ENCODE data around the gene BSCL2. TPM values are rescaled to one million over a fixed set of nuclear protein-coding genes. Genes with fewer than 3 reads are reported as not detected.
"Not testable (repeated sequence)": the region's sequence is repeated elsewhere in the genome, so short reads cannot be mapped to it uniquely, and the experiment has no call there.

The BSCL2 gene
- polyA plus RNA-seq, 3 donors, result 60.1 to 70.8 (median 63.0) TPM

GRCh38 chr11:62705880-62706849 lies 1.1 kb downstream of the BSCL2 start:
- DNase-seq (ENCODE audit: extremely low read depth in 1 of 11, low read depth in 9 of 11, low spot score in 4 of 11), result peak in 10 of 11 donors; percentile 79 to 92 (median 90)

GRCh38 chr11:62705413-62705812 lies 1.8 kb downstream of the BSCL2 start:
- no peak for DNase-seq (ENCODE audit: extremely low read depth in 1 of 11, low read depth in 9 of 11, low spot score in 4 of 11)

GRCh38 chr11:62703921-62704320 lies 3.3 kb downstream of the BSCL2 start:
- not testable (repeated sequence) for DNase-seq (ENCODE audit: extremely low read depth in 1 of 11, low read depth in 9 of 11, low spot score in 4 of 11)

- DNase-seq (ENCODE audit: extremely low read depth in 1 of 11, low read depth in 9 of 11, low spot score in 4 of 11), result no peak
These were observed 5.0 kb downstream of the BSCL2 start for GRCh38 chr11:62702246-62702645.

- no peak for DNase-seq (ENCODE audit: extremely low read depth in 1 of 11, low read depth in 9 of 11, low spot score in 4 of 11)
These were observed 12.6 kb downstream of the BSCL2 start for GRCh38 chr11:62694455-62695167.

- not testable (repeated sequence) for DNase-seq (ENCODE audit: extremely low read depth in 1 of 11, low read depth in 9 of 11, low spot score in 4 of 11)
These were observed 13.6 kb downstream of the BSCL2 start for GRCh38 chr11:62693624-62694023.

- no peak for DNase-seq (ENCODE audit: extremely low read depth in 1 of 11, low read depth in 9 of 11, low spot score in 4 of 11)
These were observed 17.6 kb downstream of the BSCL2 start, which contains the start of gene LRRN4CL for GRCh38 chr11:62689421-62690183. LRRN4CL (minus strand) TSS chr11:62689530; CDS start chr11:62688508, 1,022 bp downstream.

- no peak for DNase-seq (ENCODE audit: extremely low read depth in 1 of 11, low read depth in 9 of 11, low spot score in 4 of 11)
These were observed 18.7 kb downstream of the BSCL2 start for GRCh38 chr11:62688491-62688890.

- DNase-seq (ENCODE audit: extremely low read depth in 1 of 11, low read depth in 9 of 11, low spot score in 4 of 11), result no peak
These were observed 19.5 kb downstream of the BSCL2 start for GRCh38 chr11:62687508-62688396.

- DNase-seq (ENCODE audit: extremely low read depth in 1 of 11, low read depth in 9 of 11, low spot score in 4 of 11), result no peak
These were observed 24.7 kb downstream of the BSCL2 start for GRCh38 chr11:62682518-62682917.

GRCh38 chr11:62680825-62681240 lies 26.4 kb downstream of the BSCL2 start:
- DNase-seq (ENCODE audit: extremely low read depth in 1 of 11, low read depth in 9 of 11, low spot score in 4 of 11), result no peak

GRCh38 chr11:62678770-62679696 lies 28.2 kb downstream of the BSCL2 start, which contains the start of gene UBXN1:
UBXN1 (minus strand) TSS chr11:62679073; CDS start chr11:62678923, 150 bp downstream.
- DNase-seq (ENCODE audit: extremely low read depth in 1 of 11, low read depth in 9 of 11, low spot score in 4 of 11), result peak in 8 of 11 donors; percentile 75 to 85 (median 80)

GRCh38 chr11:62678433-62678769 lies 28.8 kb downstream of the BSCL2 start:
- no peak for DNase-seq (ENCODE audit: extremely low read depth in 1 of 11, low read depth in 9 of 11, low spot score in 4 of 11)

- no peak for DNase-seq (ENCODE audit: extremely low read depth in 1 of 11, low read depth in 9 of 11, low spot score in 4 of 11)
These were observed 29.5 kb downstream of the BSCL2 start for GRCh38 chr11:62677714-62678113.

- no peak for DNase-seq (ENCODE audit: extremely low read depth in 1 of 11, low read depth in 9 of 11, low spot score in 4 of 11)
These were observed 30.1 kb downstream of the BSCL2 start for GRCh38 chr11:62677156-62677555.

- DNase-seq (ENCODE audit: extremely low read depth in 1 of 11, low read depth in 9 of 11, low spot score in 4 of 11), result no peak
These were observed 30.5 kb downstream of the BSCL2 start for GRCh38 chr11:62676698-62677097.

GRCh38 chr11:62675415-62675814 lies 31.8 kb downstream of the BSCL2 start:
- not testable (repeated sequence) for DNase-seq (ENCODE audit: extremely low read depth in 1 of 11, low read depth in 9 of 11, low spot score in 4 of 11)

Measured in renal cortex interstitium (tissue), 11 donors.